ENCODE data around the gene RBM12.
"Not testable (repeated sequence)": the region's sequence is repeated elsewhere in the genome, so short reads cannot be mapped to it uniquely, and the experiment has no call there.

The RBM12 gene

GRCh38 chr20:35664466-35665206 is at the start of gene RBM12, which contains the start of gene CPNE1:
Gene RBM12, minus strand, starts transcription at chr20:35664900. Its CDS starts 9,578 bp downstream, at chr20:35655322.
Gene CPNE1, minus strand, starts transcription at chr20:35664900. Its CDS starts 31,977 bp downstream, at chr20:35632923.
- peak; percentile 94 for DNase-seq

GRCh38 chr20:35714127-35714526 is 49.4 kb upstream of the RBM12 start:
- DNase-seq: no peak

- not testable (repeated sequence) for DNase-seq
Measured at GRCh38 chr20:35713120-35713519, 48.4 kb upstream of the RBM12 start.

- no peak for DNase-seq
Measured at GRCh38 chr20:35711588-35712209, 47.0 kb upstream of the RBM12 start.

- no peak for DNase-seq
Measured at GRCh38 chr20:35710884-35711587, 46.3 kb upstream of the RBM12 start.

GRCh38 chr20:35710039-35710438 is 45.3 kb upstream of the RBM12 start:
- no peak for DNase-seq

- DNase-seq: no peak
Measured at GRCh38 chr20:35709259-35709658, 44.6 kb upstream of the RBM12 start.

GRCh38 chr20:35708502-35708901 is 43.8 kb upstream of the RBM12 start:
- DNase-seq: no peak

- DNase-seq: not testable (repeated sequence)
Measured at GRCh38 chr20:35706591-35707529, 42.2 kb upstream of the RBM12 start.

- DNase-seq: not testable (repeated sequence)
Measured at GRCh38 chr20:35705894-35706293, 41.2 kb upstream of the RBM12 start.

GRCh38 chr20:35704514-35705261 is 40.0 kb upstream of the RBM12 start:
- DNase-seq: no peak

- no peak for DNase-seq
Measured at GRCh38 chr20:35702824-35703695, 38.4 kb upstream of the RBM12 start.

GRCh38 chr20:35702051-35702823 is 37.5 kb upstream of the RBM12 start:
- DNase-seq: no peak

GRCh38 chr20:35700625-35701148 is 36.0 kb upstream of the RBM12 start:
- no peak for DNase-seq

GRCh38 chr20:35699957-35700624 is 35.4 kb upstream of the RBM12 start:
- no peak for DNase-seq

- DNase-seq: peak; percentile 91
Measured at GRCh38 chr20:35699127-35699956, 34.6 kb upstream of the RBM12 start, which contains the start of the genes NFS1 and ROMO1. Gene NFS1, minus strand, starts transcription at chr20:35699352. Its CDS starts 64 bp downstream, at chr20:35699288. Gene ROMO1, plus strand, starts transcription at chr20:35699405. Its CDS starts 228 bp downstream, at chr20:35699633.

GRCh38 chr20:35698298-35699126 is 33.8 kb upstream of the RBM12 start:
- peak; percentile 15 for DNase-seq
